Non-pigmented ciliary epithelial cell (primary cell): ENCODE data around the gene COBL.
A peak's percentile ranks its signal among the peaks of the same experiment; 100 is the strongest.

ENCODE experiments used
- DNase-seq: peaks from one replicate; pipeline ENCODE4 v3.0.0-alpha.2; 2010; ENCODE audit warnings: low read depth

COBL gene

GRCh38 chr7:51142741-51143385 is 173.7 kb downstream of the COBL start:
- no peak for DNase-seq

- DNase-seq: no peak
Measured at GRCh38 chr7:51141451-51142003, 175.1 kb downstream of the COBL start.

- DNase-seq: no peak
Measured at GRCh38 chr7:51140199-51141164, 176.1 kb downstream of the COBL start.

- no peak for DNase-seq
Measured at GRCh38 chr7:51139796-51140195, 176.8 kb downstream of the COBL start.

- DNase-seq: no peak
Measured at GRCh38 chr7:51138123-51139085, 178.2 kb downstream of the COBL start.

GRCh38 chr7:51135576-51135975 is 181.0 kb downstream of the COBL start:
- DNase-seq: no peak

GRCh38 chr7:51134013-51134441 is 182.6 kb downstream of the COBL start:
- DNase-seq: no peak

GRCh38 chr7:51132661-51133060 is 183.9 kb downstream of the COBL start:
- no peak for DNase-seq

- no peak for DNase-seq
Measured at GRCh38 chr7:51129527-51130472, 186.8 kb downstream of the COBL start.

GRCh38 chr7:51128545-51129435 is 187.8 kb downstream of the COBL start:
- DNase-seq: no peak

GRCh38 chr7:51127618-51127904 is 189.0 kb downstream of the COBL start:
- DNase-seq: no peak

- DNase-seq: no peak
Measured at GRCh38 chr7:51126813-51127617, 189.6 kb downstream of the COBL start.

GRCh38 chr7:51126324-51126723 is 190.3 kb downstream of the COBL start:
- DNase-seq: no peak

- DNase-seq: no peak
Measured at GRCh38 chr7:51124321-51124720, 192.3 kb downstream of the COBL start.

- DNase-seq: peak; percentile 70
Measured at GRCh38 chr7:51123322-51124019, 193.1 kb downstream of the COBL start.

GRCh38 chr7:51121931-51122425 is 194.6 kb downstream of the COBL start:
- no peak for DNase-seq

GRCh38 chr7:51121036-51121790 is 195.4 kb downstream of the COBL start:
- no peak for DNase-seq
